HUES6 (cell line): Measurements from ENCODE around the gene SNAPC3.
A peak's percentile ranks its signal among the peaks of the same experiment; 100 is the strongest.
"Not testable (repeated sequence)": the region's sequence is repeated elsewhere in the genome, so short reads cannot be mapped to it uniquely, and the experiment has no call there.

ENCODE experiments used
- H3K27ac ChIP-seq: 2 replicates; pipeline ENCODE4 v1.7.0; 2013; ENCODE audit warnings: low read depth, mild to moderate bottlenecking, low read length, inconsistent platforms
- H3K27me3 ChIP-seq: 2 replicates; pipeline ENCODE4 v1.6.1; 2013; ENCODE audit warnings: low read length; ENCODE audit not compliant: control insufficient read depth, insufficient read depth
- H3K36me3 ChIP-seq: 2 replicates; pipeline ENCODE4 v1.6.1; 2013; ENCODE audit warnings: low read length; ENCODE audit not compliant: control insufficient read depth, insufficient read depth
- H3K4me1 ChIP-seq: 2 replicates; pipeline ENCODE4 v1.6.1; 2013; ENCODE audit warnings: low read length; ENCODE audit not compliant: control insufficient read depth, insufficient read depth
- H3K4me3 ChIP-seq: 2 replicates; pipeline ENCODE4 v1.5.1; 2013; ENCODE audit warnings: low read depth, low read length
- H3K9ac ChIP-seq: one replicate; pipeline ENCODE4 v1.6.1; 2013; ENCODE audit warnings: mild to moderate bottlenecking, low read length
- H3K9me3 ChIP-seq: 2 replicates; pipeline ENCODE4 v1.6.1; 2013; ENCODE audit warnings: low read depth, low read length; ENCODE audit not compliant: control insufficient read depth, insufficient read depth

Gene SNAPC3

GRCh38 chr9:15422372-15423230 is at the start of gene SNAPC3:
TSS of gene SNAPC3 (plus strand) at chr9:15422876. CDS start at chr9:15422880, 4 bp downstream.
- no peaks in the 10 kb centered on the region for H3K27me3 ChIP-seq
- peak within 1 kb of the TSS; percentile 78 for H3K27ac ChIP-seq
- H3K4me3 ChIP-seq = peak within 1 kb of the TSS; percentile 97
- H3K9ac ChIP-seq = peak within 1 kb of the TSS; percentile 87
- peaks cover 37% of the 10 kb centered on the region for H3K36me3 ChIP-seq
- H3K4me1 ChIP-seq = peaks cover 4% of the 10 kb centered on the region; the same call in 1 of the 2 replicates
- H3K9me3 ChIP-seq = no peaks in the 10 kb centered on the region

GRCh38 chr9:15373881-15374280 is 48.8 kb upstream of the SNAPC3 start:
- Histone ChIP-seq H3K27ac (no peak overlapping the region), H3K27me3 (no peaks in the 10 kb centered on the region), H3K9me3 (peaks cover 9% of the 10 kb centered on the region; the same call in 1 of the 2 replicates), H3K4me3 (no peak overlapping the region), H3K36me3 (no peaks in the 10 kb centered on the region), H3K9ac (no peak overlapping the region), H3K4me1 (no peaks in the 10 kb centered on the region)

GRCh38 chr9:15374310-15374709 is 48.4 kb upstream of the SNAPC3 start:
- Histone ChIP-seq H3K4me1 (no peaks in the 10 kb centered on the region), H3K9ac (no peak overlapping the region), H3K36me3 (no peaks in the 10 kb centered on the region), H3K27ac (no peak overlapping the region), H3K9me3 (peaks cover 9% of the 10 kb centered on the region; the same call in 1 of the 2 replicates), H3K27me3 (no peaks in the 10 kb centered on the region), H3K4me3 (no peak overlapping the region)

GRCh38 chr9:15374825-15375224 is 47.9 kb upstream of the SNAPC3 start:
- Histone ChIP-seq H3K36me3 (no peaks in the 10 kb centered on the region), H3K9me3 (peaks cover 9% of the 10 kb centered on the region; the same call in 1 of the 2 replicates), H3K27ac (no peak overlapping the region), H3K27me3 (no peaks in the 10 kb centered on the region), H3K4me1 (no peaks in the 10 kb centered on the region), H3K9ac (no peak overlapping the region), H3K4me3 (no peak overlapping the region)

- H3K9me3 ChIP-seq = peaks cover 9% of the 10 kb centered on the region; the same call in 1 of the 2 replicates
- H3K36me3 ChIP-seq = no peaks in the 10 kb centered on the region
- H3K27ac ChIP-seq = no peak overlapping the region; the same call in 1 of the 2 replicates
- H3K9ac ChIP-seq = no peak overlapping the region
- no peak overlapping the region for H3K4me3 ChIP-seq
- H3K4me1 ChIP-seq = no peaks in the 10 kb centered on the region
- H3K27me3 ChIP-seq = no peaks in the 10 kb centered on the region
Observed at GRCh38 chr9:15377625-15378540, 44.8 kb upstream of the SNAPC3 start.

GRCh38 chr9:15379317-15379716 is 43.4 kb upstream of the SNAPC3 start:
- not testable (repeated sequence) for H3K27me3 ChIP-seq, H3K4me3 ChIP-seq, H3K36me3 ChIP-seq, H3K9ac ChIP-seq, H3K4me1 ChIP-seq, H3K27ac ChIP-seq, H3K9me3 ChIP-seq

- H3K4me3 ChIP-seq, H3K4me1 ChIP-seq, H3K9me3 ChIP-seq, H3K36me3 ChIP-seq, H3K9ac ChIP-seq, H3K27ac ChIP-seq, H3K27me3 ChIP-seq: not testable (repeated sequence)
Observed at GRCh38 chr9:15379888-15380287, 42.8 kb upstream of the SNAPC3 start.

GRCh38 chr9:15381491-15381890 is 41.2 kb upstream of the SNAPC3 start:
- Histone ChIP-seq H3K9me3 (peaks cover 3% of the 10 kb centered on the region; the same call in 1 of the 2 replicates), H3K9ac (no peak overlapping the region), H3K27me3 (no peaks in the 10 kb centered on the region), H3K4me1 (no peaks in the 10 kb centered on the region), H3K4me3 (no peak overlapping the region), H3K27ac (no peak overlapping the region), H3K36me3 (no peaks in the 10 kb centered on the region)

GRCh38 chr9:15386465-15386864 is 36.2 kb upstream of the SNAPC3 start:
- Histone ChIP-seq H3K4me1 (no peaks in the 10 kb centered on the region), H3K9me3 (no peaks in the 10 kb centered on the region), H3K27me3 (no peaks in the 10 kb centered on the region), H3K36me3 (no peaks in the 10 kb centered on the region), H3K9ac (no peak overlapping the region), H3K27ac (no peak overlapping the region), H3K4me3 (no peak overlapping the region)

- no peak overlapping the region for H3K27ac ChIP-seq
Observed at GRCh38 chr9:15389173-15389572, 33.5 kb upstream of the SNAPC3 start.

GRCh38 chr9:15389631-15390030 is 33.0 kb upstream of the SNAPC3 start:
- no peak overlapping the region for H3K9ac ChIP-seq
- no peaks in the 10 kb centered on the region for H3K36me3 ChIP-seq
- H3K4me1 ChIP-seq = no peaks in the 10 kb centered on the region
- no peaks in the 10 kb centered on the region for H3K9me3 ChIP-seq
- H3K27me3 ChIP-seq = no peaks in the 10 kb centered on the region
- no peak overlapping the region for H3K4me3 ChIP-seq
- H3K27ac ChIP-seq = no peak overlapping the region

More at GRCh38 chr9:15389173-15389572, 33.5 kb upstream of the SNAPC3 start:
- Histone ChIP-seq H3K9ac (no peak overlapping the region), H3K9me3 (no peaks in the 10 kb centered on the region), H3K27me3 (no peaks in the 10 kb centered on the region), H3K4me3 (no peak overlapping the region), H3K4me1 (no peaks in the 10 kb centered on the region), H3K36me3 (no peaks in the 10 kb centered on the region)
